ENCODE data around the gene NLRP14.

DNA sequence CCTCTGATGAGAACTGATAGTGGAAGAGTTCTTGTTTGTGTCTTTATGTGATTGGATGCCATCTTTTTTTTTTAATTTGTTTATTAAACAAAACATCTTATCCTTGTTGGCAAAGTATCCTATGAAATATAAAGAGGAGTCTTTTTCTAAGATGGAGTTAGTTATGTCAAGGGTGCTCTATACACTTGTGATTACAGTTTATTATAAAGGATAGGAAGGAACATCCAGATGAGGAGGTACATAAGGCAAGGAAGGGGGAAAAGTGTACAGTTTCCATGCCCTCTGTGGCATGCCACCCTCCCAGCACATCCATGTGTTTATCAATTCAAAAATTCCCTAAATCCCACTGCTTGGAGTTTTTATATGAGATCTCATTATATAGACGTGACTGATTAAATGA lies 61.2 kb downstream of the NLRP14 start:
- TF ChIP-seq POLR2A (IDR thresholded peaks at IDR 0.05; ENCODE audit: low read length) (no peak), GATA1 (IDR thresholded peaks at IDR 0.05; ENCODE audit: low read depth, low read length) (no peak)

All from erythroblast (primary cell).